Dermis microvascular lymphatic vessel endothelial cell (primary cell): ENCODE measurements around the gene SKAP2. TPM values are rescaled to one million over a fixed set of nuclear protein-coding genes. Genes with fewer than 3 reads are reported as not detected.

Source experiments
- DNase-seq, 2 donors: peaks; one replicate each; pipeline versions ENCODE4 v3.0.0 to v3.0.0-alpha.2; 2010; ENCODE audit warnings: low read depth in 2 of 2
- total RNA-seq: library from RNA; depleted of rRNA; stranded (reverse); fragments of >200 nt; gene quantifications from 2 replicates; pipeline ENCODE4 v1.2.1, GENCODE V29; 2014

Gene SKAP2
- total RNA-seq, 1 donor from 2014 or later, result 9.5 TPM

DNA sequence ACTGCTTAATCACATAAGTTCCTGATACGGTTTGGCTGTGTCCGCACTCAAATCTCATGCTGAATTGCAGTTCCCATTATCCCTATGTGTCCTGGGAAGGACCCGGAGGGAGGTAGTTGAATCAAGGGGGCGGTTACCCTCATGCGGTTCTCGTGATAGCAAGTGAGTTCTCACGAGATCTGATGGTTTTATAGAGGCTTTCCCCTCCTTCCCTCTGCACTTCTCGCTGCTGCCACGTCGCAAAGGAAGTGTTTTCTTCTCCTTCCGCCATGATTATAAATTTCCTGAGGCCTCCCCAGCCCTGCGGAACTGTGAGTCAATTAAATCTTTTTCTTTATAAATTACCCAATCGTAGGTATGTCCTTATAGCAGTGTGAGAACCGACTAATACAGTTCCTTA is 226.2 kb downstream of the SKAP2 start:
- no peak for DNase-seq

DNA sequence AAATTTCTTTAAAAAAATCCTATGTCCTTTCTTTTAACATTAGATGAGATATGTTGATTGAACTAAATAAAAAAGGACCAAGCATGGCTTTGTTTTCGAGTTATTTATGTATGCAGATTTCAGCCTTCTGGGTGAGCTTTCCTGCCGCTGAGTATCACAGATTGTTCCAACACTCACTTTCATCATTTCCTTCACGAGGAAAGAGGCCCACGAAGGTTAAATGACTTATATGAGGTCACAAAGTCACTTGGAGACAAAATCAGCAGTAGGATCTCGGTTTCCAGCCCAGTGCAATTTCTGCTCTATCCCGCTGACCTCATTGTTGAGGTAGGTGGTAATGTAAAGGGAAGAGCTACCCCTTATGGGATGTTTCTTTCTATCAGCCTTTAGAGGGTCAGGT is 226.8 kb downstream of the SKAP2 start:
- peak in 1 of 2 donors; percentile 8 for DNase-seq

DNA sequence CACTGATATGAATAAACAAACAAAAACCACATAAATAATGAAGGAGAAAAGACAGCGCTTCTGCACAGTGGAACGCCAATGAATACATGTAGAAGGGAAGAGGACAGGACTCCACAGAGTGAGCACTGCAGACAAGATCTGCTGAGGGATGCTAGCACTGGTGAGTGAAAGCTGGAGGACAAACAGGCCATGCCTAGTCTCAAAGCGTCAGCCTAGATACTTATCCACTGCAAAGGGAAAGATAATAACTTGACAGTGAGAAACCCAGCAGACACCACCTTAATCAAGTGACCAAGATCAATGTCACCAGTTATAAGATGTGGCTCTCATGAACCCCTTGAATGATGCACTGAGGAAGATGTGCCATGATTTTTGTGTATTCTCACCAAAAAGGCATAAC is 227.6 kb downstream of the SKAP2 start:
- DNase-seq, result no peak

DNA sequence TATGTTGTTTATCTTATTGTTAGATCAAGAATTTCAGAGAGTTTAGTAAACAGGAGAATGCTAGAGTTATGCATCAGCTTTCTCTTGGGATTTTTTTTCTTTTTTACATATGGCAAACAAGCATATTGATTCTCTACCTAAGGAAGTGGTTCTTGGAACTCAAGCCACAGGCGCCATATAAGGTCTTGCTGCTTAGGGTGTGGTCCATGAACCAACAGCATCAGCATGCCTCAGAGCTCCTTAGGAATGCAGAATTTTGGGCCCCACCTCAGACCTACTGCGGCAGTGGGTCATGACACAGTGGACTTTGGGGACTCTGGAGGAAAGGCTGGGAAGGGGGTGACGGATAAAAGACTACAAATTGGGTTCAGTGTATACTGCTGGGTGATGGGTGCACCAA is 230.8 kb downstream of the SKAP2 start:
- no peak for DNase-seq

DNA sequence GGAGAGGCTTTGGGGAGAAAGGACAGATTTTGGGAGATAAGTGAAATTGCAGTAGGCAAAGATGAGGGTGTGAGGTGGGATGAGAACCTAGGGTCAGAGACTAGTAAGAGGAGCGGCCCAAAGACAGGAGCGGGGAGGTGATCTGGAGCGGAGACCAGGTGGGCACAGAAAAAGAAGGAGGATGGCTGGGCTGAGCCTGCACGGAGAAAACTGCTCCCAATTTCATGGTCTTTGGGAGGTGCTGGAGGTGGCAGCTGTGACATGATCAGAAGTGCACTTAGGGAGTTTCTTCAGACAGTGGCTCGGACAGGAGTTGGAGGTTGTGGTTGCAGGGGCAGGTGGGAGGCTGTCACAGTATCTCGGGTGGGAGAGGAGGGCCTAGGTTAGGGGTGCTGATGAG is 232.8 kb downstream of the SKAP2 start:
- no peak for DNase-seq

DNA sequence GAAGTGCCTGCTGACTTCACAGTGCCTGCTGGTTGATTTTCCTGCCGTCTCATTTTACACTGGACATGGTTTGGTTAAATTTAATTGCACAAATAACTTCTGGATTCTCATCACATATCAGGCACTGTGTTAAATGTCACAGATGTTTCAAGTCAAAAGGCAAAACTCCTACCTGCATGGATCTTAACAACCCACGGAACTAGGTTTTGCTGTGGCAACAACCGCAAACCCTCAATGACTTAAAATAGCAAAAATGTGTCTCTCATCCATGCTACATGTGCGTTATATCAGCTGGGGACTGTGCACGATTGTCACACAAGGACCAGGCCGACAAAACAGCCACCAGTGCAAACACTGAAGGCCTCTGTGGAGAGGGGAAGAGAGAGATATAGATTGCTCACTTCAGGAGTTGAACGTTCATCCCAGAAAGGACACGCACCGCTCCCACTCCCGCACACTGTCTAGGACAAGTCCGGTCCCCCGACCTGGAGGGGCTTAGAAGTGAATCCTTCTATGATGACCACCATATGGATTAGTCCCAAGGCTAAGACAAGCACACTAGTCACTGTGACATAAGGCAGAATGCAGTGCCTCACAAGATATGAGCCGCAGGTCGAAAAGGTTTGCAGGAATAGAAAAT is 233.3 kb downstream of the SKAP2 start:
- DNase-seq, result no peak

DNA sequence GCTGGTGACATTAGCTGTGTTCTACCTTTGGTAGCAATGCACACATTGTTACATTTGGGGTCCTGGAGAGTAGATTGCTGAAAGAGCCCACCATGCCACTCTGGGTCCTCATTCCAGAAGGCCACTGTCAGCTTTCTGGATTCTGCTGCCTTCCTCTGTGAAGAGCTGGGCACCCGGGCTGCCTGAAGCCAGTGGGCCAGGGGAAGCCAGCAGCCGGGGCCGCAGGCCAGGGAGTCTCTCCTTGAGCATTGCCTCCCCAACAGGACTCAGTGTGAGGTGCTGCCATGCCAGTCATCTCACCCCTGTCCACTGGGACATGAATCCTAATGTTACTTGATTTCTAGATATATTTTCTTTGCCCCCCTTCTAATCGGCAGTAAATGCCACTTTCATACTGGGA is 234.0 kb downstream of the SKAP2 start:
- DNase-seq, result no peak

DNA sequence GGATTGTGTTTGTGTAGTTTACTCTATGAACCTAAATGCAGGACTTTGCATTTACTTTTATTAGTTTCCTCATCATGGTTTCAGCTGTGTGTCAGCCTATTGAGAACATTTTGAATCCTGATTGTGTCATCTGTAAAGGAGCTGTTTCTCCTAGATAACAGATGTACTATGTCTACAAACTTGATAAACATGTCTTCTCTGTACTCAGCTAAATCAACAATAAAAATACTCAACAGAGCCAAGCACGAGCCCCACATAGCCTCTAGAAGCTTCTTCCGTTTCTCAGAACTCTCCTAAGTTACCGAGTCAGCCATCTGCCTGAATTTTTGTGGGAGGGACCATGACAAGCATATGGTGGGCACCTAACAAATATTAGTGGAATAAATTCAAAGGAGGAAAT is 234.7 kb downstream of the SKAP2 start:
- no peak for DNase-seq

DNA sequence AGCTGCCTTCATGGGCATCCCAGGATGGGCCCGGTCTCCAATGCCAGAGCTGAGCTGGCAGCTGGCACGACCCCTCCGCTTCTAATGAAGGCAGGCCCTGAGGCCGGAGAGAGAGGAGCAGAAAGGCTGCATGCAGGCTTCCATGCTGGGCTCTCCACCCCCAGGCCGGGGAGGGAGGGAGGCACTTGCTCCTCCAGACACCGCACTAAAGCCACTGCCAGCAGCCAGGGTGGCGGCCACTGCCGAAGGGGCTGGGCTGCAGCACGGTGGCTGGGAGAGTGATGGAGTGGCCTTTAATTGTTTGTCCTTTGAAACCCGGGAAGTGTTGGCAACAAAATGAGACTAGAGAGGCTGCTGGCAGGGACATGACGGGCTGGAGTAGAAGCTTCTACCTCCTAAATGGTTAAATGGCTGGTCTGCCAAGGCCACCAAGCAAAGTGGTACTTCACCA is 236.5 kb downstream of the SKAP2 start:
- no peak for DNase-seq

DNA sequence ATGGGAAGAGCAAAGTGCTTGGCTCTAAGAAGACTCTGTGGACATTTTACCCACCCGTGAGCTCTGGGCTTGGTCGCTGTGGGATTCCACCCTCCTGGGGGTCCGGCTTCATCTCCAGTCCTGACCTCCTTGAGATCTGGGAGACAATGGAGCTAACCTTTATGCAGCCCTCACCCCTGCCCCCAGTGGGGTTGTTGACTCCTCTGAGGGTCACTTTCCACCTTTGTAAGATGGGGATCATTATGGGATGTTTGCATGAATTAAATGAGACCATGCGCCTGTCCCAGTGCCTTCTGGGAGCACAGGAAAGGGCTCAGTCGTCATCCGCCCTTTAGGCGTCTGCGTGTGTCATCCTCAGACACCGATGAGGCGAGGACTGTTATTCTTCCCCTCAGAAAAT is 237.2 kb downstream of the SKAP2 start:
- DNase-seq, result no peak

DNA sequence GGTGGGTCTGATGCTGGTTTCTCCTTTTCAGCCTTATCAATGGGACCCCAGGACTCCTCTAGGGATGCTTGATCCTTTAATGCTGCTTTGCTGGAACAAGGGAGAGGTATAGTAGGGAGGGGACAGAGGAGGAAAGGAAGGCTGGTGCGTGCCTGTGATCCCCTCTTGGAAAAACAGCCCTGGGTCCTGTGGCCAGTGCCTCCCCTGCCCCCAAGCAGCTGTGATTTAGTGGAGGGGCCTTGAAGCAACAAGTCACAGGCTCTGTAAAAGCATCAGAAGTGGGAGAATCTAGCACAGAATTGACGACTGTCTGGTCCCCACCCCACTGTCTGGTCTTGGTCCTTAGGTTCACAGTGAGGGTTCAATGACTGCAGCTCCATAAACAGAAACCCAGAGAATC is 237.7 kb downstream of the SKAP2 start:
- no peak for DNase-seq

DNA sequence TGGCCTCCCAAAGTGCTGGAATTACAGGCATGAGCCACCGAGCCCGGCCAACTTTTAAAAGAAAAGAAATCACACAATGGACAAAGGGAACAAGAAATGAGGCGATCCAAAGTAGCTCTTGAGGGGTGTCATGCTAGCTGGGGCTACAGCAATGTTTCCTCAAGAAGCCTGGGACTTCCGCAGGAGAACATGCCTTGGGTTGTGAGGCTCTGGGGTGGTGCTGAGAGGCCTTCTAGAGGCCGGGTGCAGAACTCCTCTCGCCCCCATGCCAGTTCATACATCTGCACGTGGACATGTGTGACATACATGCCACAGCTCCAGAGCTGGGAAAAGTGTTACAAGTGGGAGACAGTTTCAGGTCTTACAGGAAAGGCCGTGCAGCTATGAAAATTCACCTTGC is 238.2 kb downstream of the SKAP2 start:
- DNase-seq, result no peak

DNA sequence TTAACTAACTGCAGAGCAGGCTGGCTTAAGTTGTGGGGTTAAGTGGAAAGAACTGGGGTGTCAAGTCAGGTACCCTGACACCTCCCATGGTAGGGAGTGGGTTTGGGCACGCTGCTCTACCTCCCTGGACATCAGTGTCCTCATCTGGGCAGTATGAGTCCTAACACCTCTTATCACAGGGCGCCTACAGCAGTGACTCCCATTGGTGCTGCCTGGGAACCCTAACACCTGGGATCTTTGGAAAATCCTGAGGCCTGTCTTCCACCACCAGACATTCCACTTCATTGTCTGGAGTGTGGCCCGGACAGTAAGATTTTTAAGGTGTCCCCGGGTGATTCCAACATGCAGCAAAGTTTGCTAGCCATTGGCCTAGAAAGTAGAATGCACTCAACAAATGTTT is 239.1 kb downstream of the SKAP2 start:
- DNase-seq, result no peak

DNA sequence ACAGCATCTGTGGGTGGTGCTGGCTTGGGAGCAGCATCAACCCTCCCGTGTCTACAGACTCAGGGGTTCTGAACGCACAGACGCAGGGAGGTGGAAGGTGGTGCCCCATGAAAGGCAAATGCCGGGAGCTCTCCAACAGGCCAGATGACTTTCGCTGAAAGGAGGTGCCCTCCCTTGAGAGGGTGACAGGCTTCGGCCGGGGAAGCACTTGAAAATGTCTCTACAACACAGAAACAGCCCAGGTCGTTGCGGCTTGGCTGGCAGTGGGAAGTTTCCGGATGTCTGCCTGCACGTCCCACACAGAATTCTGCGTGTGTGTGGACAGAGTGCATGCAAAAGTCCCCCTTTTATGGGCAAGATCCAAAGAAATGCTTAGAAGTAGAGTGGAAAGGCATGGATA is 239.6 kb downstream of the SKAP2 start:
- DNase-seq, result no peak

DNA sequence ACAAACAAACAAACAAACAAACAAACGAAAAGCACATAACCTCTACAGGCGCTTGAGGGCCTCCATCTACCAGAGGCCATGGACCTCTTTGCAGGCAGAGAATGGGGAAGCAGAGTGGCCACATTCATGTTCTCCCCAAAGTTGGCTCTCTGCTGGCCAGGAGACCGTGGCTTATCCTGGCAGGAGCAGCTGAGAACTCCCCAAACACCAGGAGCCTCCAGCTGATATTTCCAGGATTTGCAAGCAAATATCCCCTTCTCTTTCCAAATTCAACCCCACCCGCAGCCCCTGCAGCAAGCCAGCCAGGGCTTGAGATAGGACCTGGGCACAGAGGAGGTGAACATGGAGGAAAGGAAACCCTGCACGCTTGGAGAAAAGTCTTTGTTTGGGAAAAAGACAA is 240.0 kb downstream of the SKAP2 start:
- no peak for DNase-seq

DNA sequence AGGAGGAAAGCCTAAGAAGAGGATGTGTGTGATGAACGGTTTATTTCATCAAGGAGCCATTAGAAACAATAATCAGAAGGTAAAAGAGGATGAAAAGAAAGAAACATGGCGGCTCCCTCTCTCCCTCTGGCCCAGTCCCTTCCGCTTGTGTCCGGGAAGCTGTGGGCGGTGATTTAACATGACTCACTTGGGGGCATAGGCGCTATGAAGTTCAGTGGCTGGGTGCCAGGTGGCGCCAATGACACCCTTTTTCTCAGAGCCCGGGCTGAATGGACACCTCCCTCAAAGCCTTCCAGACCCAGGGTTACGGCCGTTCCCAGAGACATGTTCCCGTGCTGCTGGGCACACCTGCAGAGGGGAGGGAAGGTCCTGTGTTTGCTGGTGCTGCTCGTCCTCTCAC is 244.0 kb downstream of the SKAP2 start:
- DNase-seq, result peak in 1 of 2 donors; percentile 12

DNA sequence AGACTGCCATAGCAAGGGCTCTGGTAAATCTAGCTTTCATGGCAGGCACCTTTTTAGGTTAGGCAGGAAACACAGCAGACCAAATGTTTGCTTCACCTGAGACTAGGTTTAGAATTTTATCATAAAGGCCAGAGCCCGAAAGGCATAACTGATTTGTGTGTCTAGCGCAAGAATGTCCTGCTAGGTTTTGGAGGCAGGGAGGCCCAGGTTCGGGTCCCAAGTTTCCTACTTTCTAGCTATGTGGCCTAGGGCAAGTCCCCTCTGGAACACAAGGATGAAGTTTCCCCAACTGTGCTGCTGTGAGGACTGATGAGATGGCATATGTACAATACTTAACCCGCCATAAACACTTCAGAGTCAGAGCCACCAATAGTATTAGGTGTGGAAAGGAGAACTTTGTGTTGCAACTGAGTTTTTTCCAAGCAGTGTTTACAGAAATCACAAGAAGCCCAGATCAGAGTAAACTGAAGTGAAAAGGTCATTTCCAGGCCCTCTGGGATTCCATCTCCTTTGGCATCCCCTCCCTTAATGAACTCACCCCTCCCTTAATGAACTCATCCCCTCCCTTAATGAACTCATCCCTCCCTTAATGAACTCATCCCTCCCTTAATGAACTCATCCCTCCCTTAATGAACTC is 244.9 kb downstream of the SKAP2 start:
- DNase-seq, result no peak

DNA sequence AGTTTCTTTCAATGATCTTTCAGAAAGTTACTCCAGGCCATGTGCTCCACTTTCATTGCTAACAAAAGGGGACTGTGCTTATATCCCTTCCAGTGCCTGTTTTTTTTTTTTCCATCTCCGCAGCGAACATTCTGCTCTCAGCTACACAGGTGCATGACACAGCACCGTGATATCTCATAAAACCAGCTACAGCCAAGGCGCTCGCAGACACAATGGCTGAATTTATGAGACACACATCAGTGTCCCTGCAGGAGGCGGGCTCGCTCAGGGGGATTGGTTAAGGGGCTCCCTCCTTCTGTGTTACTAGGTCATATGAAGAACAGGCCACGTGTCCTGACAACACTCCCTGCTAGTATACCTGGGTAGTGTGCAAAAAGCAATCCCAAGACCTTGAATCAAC is 245.5 kb downstream of the SKAP2 start:
- DNase-seq, result no peak

DNA sequence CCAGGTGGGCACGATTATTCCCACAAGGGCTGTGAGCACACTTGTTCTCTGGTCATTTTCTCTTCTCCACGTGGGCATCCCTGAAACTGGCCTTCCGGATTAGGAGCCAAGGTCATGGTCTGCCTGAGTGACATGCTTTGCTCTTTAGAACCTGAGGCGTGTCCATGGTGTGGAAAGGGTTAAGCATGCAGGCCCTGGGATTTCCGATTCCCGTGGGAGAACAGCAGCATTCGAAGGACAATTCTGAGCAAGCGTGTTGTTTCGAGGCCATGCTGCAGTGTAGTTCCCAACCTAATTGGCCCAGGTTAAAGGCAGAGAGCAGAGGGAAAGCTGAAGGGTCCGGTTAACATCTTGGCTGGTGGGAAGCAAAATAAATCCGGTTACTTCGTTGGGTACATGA is 245.9 kb downstream of the SKAP2 start:
- no peak for DNase-seq
